ENCODE data around the gene LRRC51. TPM values are rescaled to one million over a fixed set of nuclear protein-coding genes. Genes with fewer than 3 reads are reported as not detected.

The LRRC51 gene
- total and polyA plus RNA-seq, 8 donors, result 2.9 to 9.4 (median 4.9) TPM

GRCh38 chr11:72069787-72070251 is 10.8 kb upstream of the LRRC51 start:
- FAIRE-seq (no peak), DNase-seq (peak; percentile 71 to 85 (median 80)), ATAC-seq (peak; percentile 99)
- WGBS, 2 donors, result 0 to 4% methylated on average over 2 of the region's 2 CpGs
- no peaks in the 10 kb centered on the region for H3K27me3 ChIP-seq
- peak overlapping the region in 1 of 4 donors; percentile 11 for H3K4me3 ChIP-seq
- peak overlapping the region; percentile 39 to 81 (median 60) for H3K27ac ChIP-seq
- peaks cover 3 to 24% (median 4%) of the 10 kb centered on the region in 3 donors for H3K4me1 ChIP-seq
- TF ChIP-seq CTCF (IDR thresholded peaks at IDR 0.05), result no peak
- peaks cover 0 to 6% (median 0%) of the 10 kb centered on the region in 3 donors for H3K36me3 ChIP-seq
- intact Hi-C loops (cut with DNase I), result no loop called here
- no peaks in the 10 kb centered on the region for H3K9me3 ChIP-seq

GRCh38 chr11:72070491-72070890 is 10.2 kb upstream of the LRRC51 start:
- intact Hi-C loops (cut with DNase I), result no loop called here
- Histone ChIP-seq H3K36me3 (peaks cover 0 to 6% (median 0%) of the 10 kb centered on the region in 3 donors), H3K4me1 (peaks cover 3 to 24% (median 4%) of the 10 kb centered on the region in 3 donors), H3K27ac (peak overlapping the region; percentile 13 to 81 (median 60)), H3K4me3 (no peak overlapping the region), H3K27me3 (no peaks in the 10 kb centered on the region), H3K9me3 (no peaks in the 10 kb centered on the region)
- no peak for TF ChIP-seq CTCF (IDR thresholded peaks at IDR 0.05)
- DNase-seq (no peak), FAIRE-seq (no peak), ATAC-seq (no peak)
- WGBS, 2 donors, result 91 to 94% methylated on average over 7 of the region's 7 CpGs

- Histone ChIP-seq H3K9me3 (no peaks in the 10 kb centered on the region), H3K27me3 (no peaks in the 10 kb centered on the region), H3K4me1 (peaks cover 3 to 19% (median 4%) of the 10 kb centered on the region in 3 donors), H3K4me3 (no peak overlapping the region), H3K27ac (no peak overlapping the region), H3K36me3 (peaks cover 0 to 6% (median 0%) of the 10 kb centered on the region in 3 donors)
- intact Hi-C loops (cut with DNase I), result no loop called here
- DNase-seq (no peak), FAIRE-seq (no peak), ATAC-seq (no peak)
- WGBS, 2 donors, result 84 to 86% methylated on average over 3 of the region's 3 CpGs
- TF ChIP-seq CTCF (IDR thresholded peaks at IDR 0.05), result no peak
Measured at GRCh38 chr11:72072348-72072747, 8.3 kb upstream of the LRRC51 start.

- FAIRE-seq, result no peak
- no peaks in the 10 kb centered on the region for H3K9me3 ChIP-seq
- ATAC-seq, result no peak
- WGBS, 2 donors, result 92 to 95% methylated on average over 1 of the region's 1 CpG
- no peak overlapping the region for H3K4me3 ChIP-seq
- peaks cover 2 to 4% (median 3%) of the 10 kb centered on the region in 3 donors for H3K4me1 ChIP-seq
- no peaks in the 10 kb centered on the region for H3K36me3 ChIP-seq
- no peak for DNase-seq
- H3K27ac ChIP-seq, result no peak overlapping the region
- no peak for TF ChIP-seq CTCF (IDR thresholded peaks at IDR 0.05)
- intact Hi-C loops (cut with DNase I), result no loop called here
- no peaks in the 10 kb centered on the region for H3K27me3 ChIP-seq
Measured at GRCh38 chr11:72075109-72075508, 5.5 kb upstream of the LRRC51 start.

GRCh38 chr11:72075756-72076155 is 4.9 kb upstream of the LRRC51 start:
- Histone ChIP-seq H3K9me3 (no peaks in the 10 kb centered on the region), H3K4me1 (peaks cover 0 to 3% (median 0%) of the 10 kb centered on the region in 3 donors), H3K36me3 (no peaks in the 10 kb centered on the region), H3K27me3 (no peaks in the 10 kb centered on the region), H3K27ac (no peak overlapping the region), H3K4me3 (no peak overlapping the region)
- FAIRE-seq (no peak), ATAC-seq (no peak), DNase-seq (no peak)
- no peak for TF ChIP-seq CTCF (IDR thresholded peaks at IDR 0.05)
- intact Hi-C loops (cut with DNase I), result no loop called here
- 89 to 95% methylated on average over 4 of the region's 4 CpGs for WGBS, 2 donors

Measured in pancreas (tissue), 10 donors.